PFSK-1 (cell line): ENCODE measurements around the gene GAS6.

ENCODE experiments used
- FOXP2 ChIP-seq: optimal IDR thresholded peaks from 2 replicates; pipeline ENCODE3; 2011; ENCODE audit warnings: borderline replicate concordance, control low read depth, inconsistent platforms; ENCODE audit not compliant: insufficient read depth; ENCODE audit errors: extremely low read length, extremely low read depth
- POLR2AphosphoS5 ChIP-seq: IDR thresholded peaks from 2 replicates; pipeline ENCODE4 v1.6.1; 2012; ENCODE audit warnings: low read depth, mild to moderate bottlenecking, control low read depth, low read length, moderate library complexity
- SIN3A ChIP-seq: IDR thresholded peaks from 2 replicates; pipeline ENCODE4 v1.6.1; 2012; ENCODE audit warnings: mild to moderate bottlenecking, low read length, moderate library complexity, borderline replicate concordance; ENCODE audit not compliant: insufficient read depth
- TAF1 ChIP-seq: IDR thresholded peaks from 2 replicates; pipeline ENCODE4 v1.6.1; 2012; ENCODE audit warnings: low read length, control low read depth, borderline replicate concordance; ENCODE audit not compliant: insufficient read depth
- TF ChIP-seq, protein P1 (sequence below), 2 experiments: IDR thresholded peaks; 2 replicates each; pipeline versions ENCODE4 v1.6.1 to v1.8.0; 2011 to 2012; ENCODE audit warnings: low read depth in 2 of 2, low read length in 2 of 2, control low read depth in 1 of 2, inconsistent platforms in 1 of 2, mild to moderate bottlenecking in 1 of 2, moderate library complexity in 1 of 2; ENCODE audit not compliant: insufficient read depth in 1 of 2

The GAS6 gene

DNA sequence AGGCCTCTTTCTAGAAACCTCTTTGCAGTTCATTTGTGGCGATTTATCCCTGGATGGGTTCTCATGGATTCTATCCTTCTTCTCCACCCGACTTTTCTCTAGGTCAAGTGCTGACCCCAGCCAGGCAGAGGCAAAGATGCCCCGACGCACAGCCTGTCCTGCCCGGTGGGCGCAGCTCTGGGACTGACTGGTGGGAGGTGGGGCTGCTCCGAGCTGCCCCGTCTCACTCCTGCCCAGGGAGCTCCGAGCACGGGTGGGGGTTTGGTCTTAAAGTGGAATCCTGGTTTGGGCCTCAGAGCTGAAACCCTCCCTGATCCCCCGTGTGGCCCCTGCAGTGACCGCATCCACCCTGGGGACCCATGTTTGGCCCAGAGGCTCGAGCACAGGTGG, 44.5 kb downstream of the GAS6 start:
- no peak for TF ChIP-seq FOXP2
- no peak for TF ChIP-seq SIN3A
- TF ChIP-seq POLR2AphosphoS5, result no peak
- TF ChIP-seq, protein P1, sequence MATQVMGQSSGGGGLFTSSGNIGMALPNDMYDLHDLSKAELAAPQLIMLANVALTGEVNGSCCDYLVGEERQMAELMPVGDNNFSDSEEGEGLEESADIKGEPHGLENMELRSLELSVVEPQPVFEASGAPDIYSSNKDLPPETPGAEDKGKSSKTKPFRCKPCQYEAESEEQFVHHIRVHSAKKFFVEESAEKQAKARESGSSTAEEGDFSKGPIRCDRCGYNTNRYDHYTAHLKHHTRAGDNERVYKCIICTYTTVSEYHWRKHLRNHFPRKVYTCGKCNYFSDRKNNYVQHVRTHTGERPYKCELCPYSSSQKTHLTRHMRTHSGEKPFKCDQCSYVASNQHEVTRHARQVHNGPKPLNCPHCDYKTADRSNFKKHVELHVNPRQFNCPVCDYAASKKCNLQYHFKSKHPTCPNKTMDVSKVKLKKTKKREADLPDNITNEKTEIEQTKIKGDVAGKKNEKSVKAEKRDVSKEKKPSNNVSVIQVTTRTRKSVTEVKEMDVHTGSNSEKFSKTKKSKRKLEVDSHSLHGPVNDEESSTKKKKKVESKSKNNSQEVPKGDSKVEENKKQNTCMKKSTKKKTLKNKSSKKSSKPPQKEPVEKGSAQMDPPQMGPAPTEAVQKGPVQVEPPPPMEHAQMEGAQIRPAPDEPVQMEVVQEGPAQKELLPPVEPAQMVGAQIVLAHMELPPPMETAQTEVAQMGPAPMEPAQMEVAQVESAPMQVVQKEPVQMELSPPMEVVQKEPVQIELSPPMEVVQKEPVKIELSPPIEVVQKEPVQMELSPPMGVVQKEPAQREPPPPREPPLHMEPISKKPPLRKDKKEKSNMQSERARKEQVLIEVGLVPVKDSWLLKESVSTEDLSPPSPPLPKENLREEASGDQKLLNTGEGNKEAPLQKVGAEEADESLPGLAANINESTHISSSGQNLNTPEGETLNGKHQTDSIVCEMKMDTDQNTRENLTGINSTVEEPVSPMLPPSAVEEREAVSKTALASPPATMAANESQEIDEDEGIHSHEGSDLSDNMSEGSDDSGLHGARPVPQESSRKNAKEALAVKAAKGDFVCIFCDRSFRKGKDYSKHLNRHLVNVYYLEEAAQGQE (IDR thresholded peaks at IDR 0.05; ENCODE audit: insufficient read depth in 1 of 2, low read depth in 2 of 2, low read length in 2 of 2), result no peak
- no peak for TF ChIP-seq TAF1

DNA sequence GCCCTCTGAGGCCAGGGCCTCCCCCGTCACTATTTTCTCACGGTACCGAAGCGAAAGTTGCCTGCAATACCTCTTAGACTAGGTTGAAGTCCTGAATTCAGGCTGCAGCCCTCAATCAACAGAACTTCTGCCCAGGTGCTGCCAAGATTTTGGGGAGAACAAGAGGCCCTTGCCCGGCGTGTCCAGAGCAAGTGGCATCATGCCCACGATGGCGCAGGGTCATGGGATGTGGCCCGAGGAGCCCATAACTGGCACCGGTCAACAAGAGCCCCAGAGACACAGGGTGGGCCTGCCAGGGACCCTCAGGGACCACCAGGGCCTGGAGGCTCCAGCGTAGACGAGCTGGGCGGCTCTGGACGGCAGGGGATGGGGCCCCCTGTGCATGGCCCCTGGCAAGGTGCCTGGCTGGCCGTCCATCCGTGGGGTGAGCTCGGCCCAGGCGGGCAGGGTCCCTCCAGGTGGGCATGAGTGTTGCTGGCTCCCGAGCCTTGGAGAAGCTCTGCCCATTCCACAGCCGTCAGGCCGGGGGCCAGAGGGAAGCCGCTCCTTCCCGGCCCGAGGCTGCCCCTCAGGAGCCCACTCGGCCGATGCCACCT, 45.1 kb downstream of the GAS6 start:
- TF ChIP-seq SIN3A (no peak), POLR2AphosphoS5 (no peak), TAF1 (no peak), FOXP2 (no peak)
- TF ChIP-seq, protein P1 (IDR thresholded peaks at IDR 0.05; ENCODE audit: insufficient read depth in 1 of 2, low read depth in 2 of 2, low read length in 2 of 2), result no peak

DNA sequence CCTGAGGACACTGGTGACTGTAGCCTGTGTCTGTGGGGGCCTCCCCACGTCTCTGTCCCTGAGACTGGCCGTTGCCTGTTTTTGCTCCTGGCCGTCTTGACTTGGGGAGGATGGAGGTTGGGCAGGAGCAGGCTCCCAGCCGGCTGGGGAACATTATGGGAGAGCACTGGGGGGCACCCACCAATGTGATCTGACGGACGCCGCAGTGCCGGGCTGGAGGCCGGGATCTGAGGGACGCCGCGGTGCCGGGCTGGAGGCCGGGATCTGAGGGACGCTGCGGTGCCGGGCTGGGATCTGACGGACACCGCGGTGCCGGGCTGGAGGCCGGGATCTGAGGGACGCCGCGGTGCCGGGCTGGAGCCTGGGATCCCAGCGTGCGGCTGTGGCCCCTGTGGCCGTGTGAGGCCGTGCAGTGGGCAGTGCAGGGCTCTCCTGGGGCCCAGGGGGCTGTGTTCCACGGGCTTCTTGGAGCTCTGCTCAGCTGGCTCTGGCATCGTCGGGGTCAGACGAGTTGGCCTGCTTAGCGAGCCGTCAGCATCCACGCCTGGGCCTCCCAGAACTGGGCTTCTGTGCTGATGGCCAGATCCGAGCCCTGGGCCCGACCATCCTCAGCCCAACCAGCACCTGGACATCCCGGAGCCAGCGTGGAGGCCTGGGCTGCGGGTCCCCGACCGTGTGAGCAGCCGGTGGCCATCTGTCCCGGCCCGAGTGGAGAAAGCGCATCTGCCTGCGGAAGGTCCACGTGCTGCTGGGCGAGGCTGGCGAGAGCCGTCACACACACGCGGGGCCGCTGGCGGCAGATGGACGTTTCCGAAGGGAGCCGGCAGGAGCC, 45.8 kb downstream of the GAS6 start:
- TF ChIP-seq POLR2AphosphoS5 (no peak), TAF1 (no peak), FOXP2 (no peak), SIN3A (no peak)
- TF ChIP-seq, protein P1 (IDR thresholded peaks at IDR 0.05; ENCODE audit: insufficient read depth in 1 of 2, low read depth in 2 of 2, low read length in 2 of 2), result no peak

DNA sequence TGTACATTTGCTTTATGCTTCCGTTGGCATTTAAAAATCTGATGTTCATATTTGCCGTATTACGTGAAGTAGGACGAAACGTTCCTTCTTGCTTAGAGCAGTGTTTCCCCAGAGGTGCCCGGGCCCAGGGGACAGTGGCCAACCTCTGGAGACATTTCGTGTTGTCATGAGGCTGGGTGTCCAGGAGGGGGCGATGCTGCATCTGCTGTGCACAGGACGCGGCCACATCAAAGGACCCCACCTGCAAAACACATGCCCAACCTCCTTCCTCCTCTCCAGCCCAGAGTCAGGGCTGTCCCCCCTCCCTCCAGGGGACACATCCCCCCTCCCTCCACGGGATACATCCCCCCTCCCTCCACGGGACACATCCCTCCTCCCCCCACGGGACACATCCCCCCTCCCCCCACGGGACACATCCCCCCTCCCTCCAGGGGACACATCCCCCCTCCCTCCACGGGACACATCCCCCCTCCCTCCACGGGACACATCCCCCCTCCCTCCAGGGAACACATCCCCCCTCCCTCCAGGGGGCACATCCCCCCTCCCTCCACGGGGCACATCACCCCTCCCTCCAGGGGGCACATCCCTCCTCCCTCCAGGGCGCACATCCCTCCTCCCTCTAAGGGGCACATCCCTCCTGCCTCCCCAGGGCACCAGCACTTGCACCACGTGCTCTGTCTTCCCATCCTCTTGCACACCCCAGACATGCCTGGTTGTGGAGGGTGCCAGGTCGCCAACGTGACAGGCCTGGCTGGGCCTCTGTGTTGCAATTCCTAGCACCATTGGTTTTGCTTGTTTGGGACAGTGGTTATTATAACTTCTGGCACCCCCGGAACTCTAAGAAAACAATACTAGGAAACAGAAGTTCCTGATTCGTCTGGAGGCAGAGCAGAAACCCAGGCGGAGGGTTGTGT, 46.7 kb downstream of the GAS6 start:
- no peak for TF ChIP-seq POLR2AphosphoS5
- TF ChIP-seq TAF1, result no peak
- TF ChIP-seq SIN3A, result no peak
- TF ChIP-seq, protein P1 (IDR thresholded peaks at IDR 0.05; ENCODE audit: insufficient read depth in 1 of 2, low read depth in 2 of 2, low read length in 2 of 2), result no peak
- no peak for TF ChIP-seq FOXP2
